ACC112 (cell line): Measurements from ENCODE around the gene ROPN1.

Experiments
- H2AFZ ChIP-seq: fragments of 200-600 bp; sonication (generic); one replicate; pipeline ENCODE4 v1.6.0; 2017; ENCODE audit warnings: antibody characterized with exemption, low read length; ENCODE audit not compliant: unreplicated experiment
- H3K27ac ChIP-seq: fragments of 200-600 bp; sonication (generic); 2 replicates; pipeline ENCODE4 v1.5.1; 2014; ENCODE audit warnings: low read depth, mild to moderate bottlenecking, antibody characterized with exemption, low read length, moderate library complexity
- H3K27me3 ChIP-seq: fragments of 200-600 bp; sonication (generic); 2 replicates; pipeline ENCODE4 v1.6.1; 2014; ENCODE audit warnings: mild to moderate bottlenecking, antibody characterized with exemption, low read length, moderate library complexity, mixed read lengths; ENCODE audit not compliant: insufficient read depth
- H3K36me3 ChIP-seq: fragments of 200-600 bp; sonication (generic); 2 replicates; pipeline ENCODE4 v1.6.1; 2016; ENCODE audit warnings: mild to moderate bottlenecking, antibody characterized with exemption, low read length, moderate library complexity, mixed read lengths; ENCODE audit not compliant: insufficient read depth
- H3K4me1 ChIP-seq: fragments of 200-600 bp; sonication (generic); one replicate; pipeline ENCODE4 v1.6.1; 2016; ENCODE audit warnings: low read length, mixed read lengths; ENCODE audit not compliant: insufficient read depth, unreplicated experiment, control insufficient read depth
- H3K4me3 ChIP-seq: fragments of 200-600 bp; sonication (generic); 2 replicates; pipeline ENCODE4 v1.5.1; 2014; ENCODE audit warnings: mild to moderate bottlenecking, low read depth, low read length
- H3K79me2 ChIP-seq: fragments of 200-600 bp; sonication (generic); one replicate; pipeline ENCODE4 v1.6.0; 2016; ENCODE audit warnings: low read length; ENCODE audit not compliant: control insufficient read depth, unreplicated experiment, insufficient read depth

ROPN1 gene

GRCh38 chr3:123947482-123947881 lies 44.4 kb downstream of the ROPN1 start:
- H3K4me1 ChIP-seq: peaks cover 4% of the 10 kb centered on the region
- no peaks in the 10 kb centered on the region for H3K79me2 ChIP-seq
- peaks cover 16% of the 10 kb centered on the region for H3K36me3 ChIP-seq
- no peak overlapping the region for H3K4me3 ChIP-seq
- H2AFZ ChIP-seq: no peak overlapping the region
- no peak overlapping the region for H3K27ac ChIP-seq
- no peaks in the 10 kb centered on the region for H3K27me3 ChIP-seq

DNA sequence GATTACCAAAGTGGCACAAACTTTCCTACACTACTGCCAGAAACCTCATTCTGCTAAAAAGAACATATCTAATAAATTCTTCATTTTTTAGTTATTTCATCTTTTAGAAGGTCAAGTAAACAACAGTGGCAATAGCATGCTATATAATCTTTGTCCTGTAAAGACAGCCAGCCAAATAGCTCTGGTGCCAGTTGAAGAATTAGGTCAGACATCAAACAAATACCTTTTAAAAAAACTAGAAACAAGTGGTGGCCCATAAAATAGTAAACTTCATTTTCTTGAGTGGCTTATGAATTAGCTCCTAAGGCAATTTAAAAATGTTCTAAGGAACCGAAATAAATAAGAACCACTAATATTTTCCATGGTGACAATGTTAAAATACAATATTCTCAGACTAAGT lies 50.4 kb downstream of the ROPN1 start:
- Histone ChIP-seq H3K27me3 (no peaks in the 10 kb centered on the region), H3K4me3 (no peak overlapping the region), H3K27ac (no peak overlapping the region), H3K79me2 (no peaks in the 10 kb centered on the region), H3K4me1 (no peaks in the 10 kb centered on the region), H3K36me3 (peaks cover 17% of the 10 kb centered on the region; the same call in 1 of the 2 replicates), H2AFZ (no peak overlapping the region)

DNA sequence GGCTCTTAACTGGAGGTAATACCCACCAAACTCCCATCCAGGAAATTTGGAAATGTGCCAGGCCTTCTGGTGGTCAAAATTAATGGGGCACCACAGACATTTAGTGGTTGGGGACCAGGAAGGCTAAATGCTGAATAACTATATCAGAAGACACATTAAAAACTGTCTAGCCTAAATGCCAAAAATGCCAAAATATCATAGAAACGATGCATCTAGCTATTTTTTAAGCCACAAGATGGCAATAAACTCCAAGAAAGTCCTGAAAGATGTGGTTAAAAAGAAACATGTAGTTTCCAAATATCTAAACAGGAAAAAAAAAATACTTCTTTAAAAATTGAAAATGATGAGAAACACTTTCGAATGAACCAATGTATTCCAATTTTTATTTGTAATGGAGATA lies 50.8 kb downstream of the ROPN1 start:
- Histone ChIP-seq H3K27me3 (no peaks in the 10 kb centered on the region), H3K27ac (no peak overlapping the region), H2AFZ (no peak overlapping the region), H3K4me3 (no peak overlapping the region), H3K79me2 (no peaks in the 10 kb centered on the region), H3K36me3 (peaks cover 17% of the 10 kb centered on the region; the same call in 1 of the 2 replicates), H3K4me1 (no peaks in the 10 kb centered on the region)

DNA sequence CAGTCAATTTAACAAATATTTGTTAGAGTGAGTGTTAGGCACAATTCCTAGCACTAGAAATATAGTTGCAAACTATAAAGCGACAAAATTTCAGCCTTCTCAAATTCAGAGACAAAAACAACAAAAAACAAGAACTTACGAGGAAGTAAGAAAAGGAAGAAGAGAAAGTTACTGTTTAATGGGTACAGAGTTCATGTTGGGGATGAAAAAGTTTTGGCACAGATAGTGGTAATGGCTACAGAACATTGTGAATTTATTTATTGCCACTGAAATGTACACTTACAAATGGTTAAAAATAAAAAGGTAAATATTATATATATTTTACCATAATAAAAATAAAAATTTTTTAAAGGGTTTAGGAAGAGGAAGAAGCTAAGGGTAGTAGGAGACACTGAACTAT lies 52.2 kb downstream of the ROPN1 start:
- H3K4me3 ChIP-seq: no peak overlapping the region
- H3K79me2 ChIP-seq: no peaks in the 10 kb centered on the region
- peaks cover 16% of the 10 kb centered on the region; the same call in 1 of the 2 replicates for H3K36me3 ChIP-seq

DNA sequence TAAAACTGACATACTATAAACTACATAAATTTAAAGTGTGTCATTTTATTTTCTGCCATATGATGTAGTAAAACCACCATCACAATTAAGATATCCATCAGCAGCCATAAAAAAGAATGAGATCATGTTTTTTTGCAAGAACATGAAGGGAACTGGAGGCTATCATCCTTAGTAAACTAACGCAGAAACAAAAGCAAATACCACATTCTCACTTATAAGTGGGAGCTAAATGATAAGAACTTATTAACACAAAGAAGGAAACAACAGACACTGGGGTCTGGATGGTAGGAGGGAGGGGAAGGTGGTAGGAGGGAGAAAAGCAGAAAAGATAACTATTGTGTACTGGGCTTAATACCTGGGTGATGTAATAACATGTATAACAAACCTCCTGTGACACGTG lies 55.5 kb downstream of the ROPN1 start:
- Histone ChIP-seq H3K4me3 (no peak overlapping the region), H3K4me1 (no peaks in the 10 kb centered on the region), H3K27ac (no peak overlapping the region), H3K36me3 (peaks cover 15% of the 10 kb centered on the region), H3K27me3 (no peaks in the 10 kb centered on the region), H3K79me2 (no peaks in the 10 kb centered on the region), H2AFZ (no peak overlapping the region)

More for the DNA sequence above, 52.2 kb downstream of the ROPN1 start:
- no peak overlapping the region for H2AFZ ChIP-seq
- no peaks in the 10 kb centered on the region for H3K27me3 ChIP-seq
- no peaks in the 10 kb centered on the region for H3K4me1 ChIP-seq
- H3K27ac ChIP-seq: no peak overlapping the region

DNA sequence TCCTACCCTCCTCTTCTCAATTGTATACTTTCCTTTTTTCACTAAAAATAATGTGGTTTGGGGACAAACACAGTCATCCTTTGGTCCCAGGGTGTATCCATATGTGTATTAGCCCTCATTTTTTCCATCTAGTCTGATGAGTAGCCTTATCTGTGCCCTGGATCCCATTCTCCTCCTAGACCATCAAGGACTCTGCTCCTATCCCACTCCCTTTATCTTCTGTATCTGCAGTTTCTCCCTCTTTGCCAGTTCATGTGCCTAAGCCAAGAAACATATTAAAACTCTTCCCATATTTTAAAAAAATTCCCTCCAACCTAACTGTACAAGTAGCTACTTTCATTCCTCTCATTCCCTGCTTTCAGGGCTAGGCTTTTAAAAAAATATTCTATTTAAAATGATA lies 56.1 kb downstream of the ROPN1 start:
- Histone ChIP-seq H3K79me2 (no peaks in the 10 kb centered on the region), H3K27me3 (no peaks in the 10 kb centered on the region), H3K4me3 (no peak overlapping the region), H3K4me1 (no peaks in the 10 kb centered on the region), H2AFZ (no peak overlapping the region), H3K36me3 (peaks cover 20% of the 10 kb centered on the region), H3K27ac (no peak overlapping the region)

DNA sequence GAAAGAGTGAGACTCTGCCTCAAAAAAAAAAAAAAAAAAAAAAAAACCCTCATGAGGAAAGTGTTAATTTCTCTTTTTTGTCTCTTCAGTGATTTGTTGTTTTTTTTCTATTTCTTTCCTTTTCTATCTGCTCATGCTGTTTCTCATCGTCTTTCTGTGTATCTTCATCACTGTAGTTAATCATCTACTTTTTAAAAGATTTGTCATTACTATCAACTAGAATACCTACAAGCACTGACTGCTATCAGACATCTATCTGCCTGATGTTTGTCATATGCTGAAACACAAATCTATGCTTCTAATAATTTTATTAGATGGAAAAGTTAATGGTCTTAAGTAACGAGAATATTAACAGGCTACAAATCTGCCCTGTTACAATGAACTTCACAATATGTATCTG lies 57.7 kb downstream of the ROPN1 start:
- no peak overlapping the region for H3K4me3 ChIP-seq
- H3K27ac ChIP-seq: no peak overlapping the region
- no peaks in the 10 kb centered on the region for H3K27me3 ChIP-seq
- H2AFZ ChIP-seq: no peak overlapping the region
- H3K36me3 ChIP-seq: peaks cover 20% of the 10 kb centered on the region
- H3K79me2 ChIP-seq: no peaks in the 10 kb centered on the region
- H3K4me1 ChIP-seq: no peaks in the 10 kb centered on the region

DNA sequence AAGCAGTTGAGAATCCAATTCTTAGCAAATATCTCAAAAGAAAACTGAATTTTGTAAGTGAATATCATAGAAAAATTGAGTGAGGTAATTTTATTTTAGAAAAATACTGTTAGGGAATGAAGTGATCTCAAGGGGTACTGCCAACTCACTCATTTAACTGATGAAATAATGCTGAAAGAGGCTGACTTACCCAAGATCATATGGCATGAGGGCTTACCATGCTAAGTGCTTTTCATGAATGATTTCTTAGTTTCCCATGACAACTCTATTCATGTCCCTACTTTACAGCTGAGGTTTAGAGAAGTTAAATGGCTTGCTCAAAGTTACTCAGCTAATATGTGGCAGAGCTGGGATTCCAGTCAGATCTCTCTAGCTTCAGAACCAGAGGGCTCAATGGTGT lies 61.5 kb downstream of the ROPN1 start:
- H3K27ac ChIP-seq: no peak overlapping the region
- H3K36me3 ChIP-seq: peaks cover 17% of the 10 kb centered on the region
- no peak overlapping the region for H2AFZ ChIP-seq
- no peaks in the 10 kb centered on the region for H3K4me1 ChIP-seq
- H3K79me2 ChIP-seq: no peaks in the 10 kb centered on the region
- no peaks in the 10 kb centered on the region for H3K27me3 ChIP-seq
- H3K4me3 ChIP-seq: no peak overlapping the region

- Histone ChIP-seq H3K27ac (no peak overlapping the region), H3K27me3 (no peaks in the 10 kb centered on the region), H3K79me2 (no peaks in the 10 kb centered on the region), H2AFZ (no peak overlapping the region), H3K4me3 (no peak overlapping the region), H3K36me3 (peaks cover 17% of the 10 kb centered on the region), H3K4me1 (no peaks in the 10 kb centered on the region)
Measured at GRCh38 chr3:123929325-123929724, 62.6 kb downstream of the ROPN1 start.

GRCh38 chr3:123926396-123926795 lies 65.5 kb downstream of the ROPN1 start:
- Histone ChIP-seq H3K36me3 (peaks cover 36% of the 10 kb centered on the region), H3K4me3 (no peak overlapping the region)

GRCh38 chr3:123920868-123921267 lies 71.1 kb downstream of the ROPN1 start:
- Histone ChIP-seq H3K4me3 (no peak overlapping the region), H3K36me3 (peaks cover 45% of the 10 kb centered on the region), H3K27me3 (no peaks in the 10 kb centered on the region)

More at GRCh38 chr3:123926396-123926795, 65.5 kb downstream of the ROPN1 start:
- Histone ChIP-seq H3K27ac (no peak overlapping the region), H3K79me2 (no peaks in the 10 kb centered on the region), H3K27me3 (no peaks in the 10 kb centered on the region), H3K4me1 (no peaks in the 10 kb centered on the region), H2AFZ (no peak overlapping the region)

More at GRCh38 chr3:123920868-123921267, 71.1 kb downstream of the ROPN1 start:
- H3K79me2 ChIP-seq: no peaks in the 10 kb centered on the region
- no peak overlapping the region for H3K27ac ChIP-seq
- H2AFZ ChIP-seq: no peak overlapping the region
- H3K4me1 ChIP-seq: no peaks in the 10 kb centered on the region
